ENCODE measurements around the gene ITIH1.

GRCh38 chr3:52811452-52812011, 34.1 kb downstream of the ITIH1 start:
- TF ChIP-seq CTCF (IDR thresholded peaks at IDR 0.05; ENCODE audit: low read length): no peak
- TF ChIP-seq EZH2 (optimal IDR thresholded peaks at IDR 0.05; ENCODE audit: low read depth, low read length): no peak
- no peak for TF ChIP-seq EZH2phosphoT487 (IDR thresholded peaks at IDR 0.05; ENCODE audit: low read length)

Measured in MM.1S (cell line).